ENCODE data around the gene VDR. TPM values are rescaled to one million over a fixed set of nuclear protein-coding genes. Genes with fewer than 3 reads are reported as not detected.

Gene VDR
- polyA plus RNA-seq, 3 donors: 3.7 to 4.3 (median 4.3) TPM

DNA sequence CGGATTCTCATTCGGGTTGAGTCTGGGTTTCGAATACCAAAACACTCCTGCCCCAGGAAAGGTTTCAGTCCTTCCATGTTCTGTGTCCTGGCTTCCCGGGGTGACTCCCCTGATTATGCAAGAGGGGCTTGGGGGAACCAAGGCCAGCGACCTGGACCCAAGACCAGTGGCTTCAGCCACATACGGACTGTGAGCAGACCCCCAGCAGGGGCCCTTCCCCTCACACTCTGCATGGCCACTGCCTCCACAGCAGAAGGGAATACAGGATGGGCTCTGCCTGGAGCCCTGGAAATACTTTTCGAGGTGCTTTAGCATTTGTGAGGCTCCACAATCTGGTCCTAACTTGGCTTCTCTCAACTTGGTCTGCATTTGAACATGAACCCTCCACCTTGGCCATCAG is 104.2 kb downstream of the VDR start:
- DNase-seq (ENCODE audit: low read depth in 3 of 3, low spot score in 2 of 3): no peak

DNA sequence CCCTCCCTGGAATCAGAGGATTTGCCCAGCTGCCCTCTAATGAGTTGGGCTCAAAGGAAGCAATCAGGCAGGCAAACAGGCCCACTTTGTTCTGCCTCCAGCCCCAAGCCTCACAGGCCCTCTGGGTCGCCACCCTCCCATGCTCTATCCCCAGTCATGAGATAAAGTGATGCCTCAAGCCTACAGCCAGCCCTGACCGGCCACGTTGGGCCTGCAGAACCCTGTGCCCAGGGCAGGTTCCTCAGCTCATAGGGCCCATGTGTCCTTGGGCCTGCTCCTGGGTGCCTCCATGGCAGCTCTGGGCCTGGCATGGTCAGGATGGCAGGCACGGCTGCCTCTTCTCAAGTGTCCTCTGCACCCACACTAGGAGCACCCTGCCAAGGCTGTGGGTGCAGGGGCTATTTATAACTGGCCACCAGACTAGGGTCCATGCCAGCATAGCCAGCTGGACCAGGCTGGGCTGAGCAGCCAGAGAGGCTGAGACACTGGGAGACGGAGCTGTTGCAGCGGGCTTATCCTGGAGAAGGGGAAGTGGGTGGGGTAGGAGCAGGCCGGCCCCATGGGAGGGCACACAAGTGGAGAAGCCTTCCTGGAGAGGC is 105.3 kb downstream of the VDR start:
- DNase-seq (ENCODE audit: low read depth in 3 of 3, low spot score in 2 of 3): no peak

DNA sequence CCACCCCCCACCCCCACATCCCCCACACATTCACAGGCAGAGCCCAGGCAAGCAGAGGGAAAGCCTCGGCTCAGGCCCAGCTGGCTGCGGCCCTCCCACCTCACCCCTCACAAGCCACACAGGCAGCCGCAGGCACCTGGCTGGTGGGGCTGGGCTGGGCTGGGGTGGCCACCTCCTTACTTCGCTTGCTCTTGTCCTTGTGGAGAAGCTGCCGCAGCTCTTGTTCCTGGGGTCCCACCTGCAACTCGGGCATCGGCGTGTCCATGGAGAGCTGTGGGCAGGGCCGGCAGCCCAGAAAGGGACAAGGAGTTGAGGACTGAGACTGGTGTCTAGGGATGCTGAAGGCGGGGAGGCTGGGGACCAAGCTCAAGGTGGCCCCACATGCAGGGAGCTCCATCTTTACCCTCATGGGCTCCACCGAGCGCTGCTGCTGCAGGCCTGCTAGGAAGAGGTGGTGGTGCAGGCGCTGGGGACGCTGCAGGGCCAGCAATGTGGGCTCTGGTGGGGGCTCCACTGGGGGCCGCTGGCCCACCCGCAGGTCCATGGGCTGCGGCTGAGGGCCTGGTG is 106.3 kb downstream of the VDR start:
- no peak for DNase-seq (ENCODE audit: low read depth in 3 of 3, low spot score in 2 of 3)

GRCh38 chr12:47797441-47797840 is 107.4 kb downstream of the VDR start:
- DNase-seq (ENCODE audit: low read depth in 3 of 3, low spot score in 2 of 3): no peak

DNA sequence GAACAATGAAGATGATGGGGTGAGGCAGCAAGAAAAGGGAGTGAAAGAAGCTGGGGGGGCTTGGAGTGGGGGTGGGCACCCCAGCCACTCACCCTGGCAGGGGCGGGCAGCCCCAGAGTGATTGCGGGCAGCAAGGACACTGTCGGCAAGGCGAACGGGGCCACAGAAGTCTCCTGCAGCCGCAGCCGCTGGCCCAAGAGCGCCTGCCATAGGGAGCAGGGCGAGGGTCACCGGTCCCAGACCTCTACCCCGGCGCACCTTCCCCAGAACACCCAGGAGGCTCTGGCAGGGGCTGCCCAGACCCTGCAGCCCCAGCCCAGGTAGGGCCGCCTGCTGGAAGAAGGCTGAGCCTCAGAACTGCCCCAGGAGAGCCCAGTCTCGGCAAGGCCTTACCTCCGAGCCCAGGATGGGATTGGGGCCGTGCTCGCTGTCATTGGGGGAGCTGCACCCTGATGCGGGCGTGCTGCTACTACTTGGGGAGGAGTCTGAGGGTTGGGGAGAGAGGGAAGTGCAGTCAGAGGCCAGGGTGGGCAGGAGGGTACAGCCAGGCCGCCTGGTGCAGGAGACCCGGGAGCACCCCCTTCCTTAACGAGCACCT is 108.9 kb downstream of the VDR start:
- no peak for DNase-seq (ENCODE audit: low read depth in 3 of 3, low spot score in 2 of 3)

DNA sequence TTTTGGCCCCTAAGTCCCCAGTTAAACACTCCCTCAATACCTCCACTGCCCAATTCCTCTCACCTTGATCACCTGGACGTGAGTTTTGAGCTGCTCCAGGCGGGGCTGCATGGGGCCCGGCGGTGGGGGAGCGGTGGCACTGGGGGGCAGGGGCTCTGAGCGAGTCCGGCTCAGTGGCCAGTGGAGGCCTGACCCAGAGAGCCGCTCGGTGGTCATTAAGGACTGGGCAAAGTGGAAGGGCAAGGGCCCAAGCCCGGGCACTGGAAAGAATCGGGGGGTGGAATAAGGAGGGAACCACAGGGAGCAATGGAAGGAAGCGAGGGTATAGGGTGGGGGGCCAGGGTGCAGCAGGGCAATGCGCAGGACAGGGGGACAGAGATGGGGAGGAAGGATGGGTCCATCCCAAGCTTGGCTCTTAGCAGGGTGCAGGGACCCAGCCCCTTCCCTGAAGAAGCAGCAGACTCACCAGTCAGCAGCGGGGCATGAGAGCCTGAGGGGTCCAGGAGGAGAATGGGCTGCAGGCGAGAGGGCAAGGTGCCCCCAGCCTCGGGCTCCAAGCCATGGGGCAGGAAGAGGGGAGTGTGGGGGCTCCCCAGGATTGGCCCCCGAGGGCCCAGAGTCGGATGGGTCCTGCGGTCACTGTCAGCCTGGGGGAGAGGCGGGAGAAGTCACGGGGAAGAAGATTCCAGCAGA is 109.5 kb downstream of the VDR start:
- no peak for DNase-seq (ENCODE audit: low read depth in 3 of 3, low spot score in 2 of 3)

DNA sequence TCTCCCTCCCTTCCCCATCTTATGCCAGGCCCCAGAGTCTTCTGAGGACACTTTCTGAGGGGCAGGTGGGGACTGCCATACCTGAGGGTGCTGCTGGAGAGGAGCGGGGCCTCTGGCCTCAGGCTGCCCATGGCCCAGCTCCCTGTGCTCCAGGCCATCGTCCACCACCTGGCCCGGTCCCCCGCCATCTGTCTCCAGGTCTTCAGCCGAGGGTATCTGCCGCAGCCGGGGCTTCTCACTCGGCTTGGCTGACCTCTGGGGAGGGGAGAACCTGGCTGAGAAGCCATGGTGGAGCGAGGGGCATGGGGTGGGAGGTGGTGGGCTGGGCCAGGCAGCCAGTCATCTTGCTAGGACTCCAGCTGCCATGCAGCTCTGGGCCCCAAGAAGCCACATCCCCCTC is 110.1 kb downstream of the VDR start:
- no peak for DNase-seq (ENCODE audit: low read depth in 3 of 3, low spot score in 2 of 3)

DNA sequence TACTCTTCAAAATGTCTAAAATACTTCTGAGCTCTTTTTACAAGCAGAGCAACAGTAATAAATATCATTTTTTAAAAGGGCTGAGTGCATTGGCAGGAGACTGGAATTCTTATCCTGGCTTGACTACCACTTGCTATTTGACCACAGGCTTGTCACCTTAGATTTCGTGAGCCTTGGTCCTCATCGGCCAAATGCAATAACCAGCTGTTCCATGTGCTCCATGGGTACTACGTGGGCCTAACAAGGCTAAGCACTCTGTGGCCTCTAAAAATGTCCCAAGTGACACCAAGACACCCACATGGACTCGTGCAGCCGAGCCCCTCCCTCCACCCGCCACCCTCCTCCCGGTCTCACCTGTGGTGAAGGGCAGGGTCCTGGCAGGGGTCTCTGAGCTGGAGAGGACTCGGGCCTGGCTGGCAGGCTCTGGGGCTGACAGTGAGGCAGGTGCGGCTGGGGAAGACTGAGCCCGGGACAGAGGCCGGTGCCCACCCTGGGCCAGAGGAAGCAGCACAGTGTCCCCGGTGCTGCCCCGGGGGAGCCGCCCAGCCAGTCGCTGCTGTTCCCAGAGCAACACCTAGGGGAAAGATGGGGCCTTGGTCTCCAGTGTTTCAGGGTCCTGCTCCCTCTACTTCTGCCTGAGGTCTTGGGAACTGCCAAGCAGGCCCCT is 111.6 kb downstream of the VDR start:
- no peak for DNase-seq (ENCODE audit: low read depth in 3 of 3, low spot score in 2 of 3)

- DNase-seq (ENCODE audit: low read depth in 3 of 3, low spot score in 2 of 3): no peak
Measured at GRCh38 chr12:47791874-47792273, 112.9 kb downstream of the VDR start.

Other genes with a start within 250 kb of the VDR start
- 10 to 100 TPM; 51.3 to 52.9 (median 51.3) TPM for gene RPAP3, start 199.0 kb downstream of the VDR start, polyA plus RNA-seq (ENCODE audit: insufficient read length in 3 of 3)
- under 1 TPM; 0.26 to 0.41 (median 0.31) TPM for gene ENDOU, start 179.5 kb downstream of the VDR start, polyA plus RNA-seq (ENCODE audit: insufficient read length in 3 of 3)
- 10 to 100 TPM; 48.0 to 61.0 (median 49.6) TPM for gene RAPGEF3, start 146.1 kb downstream of the VDR start, polyA plus RNA-seq (ENCODE audit: insufficient read length in 3 of 3)
- gene SLC48A1, start 131.8 kb downstream of the VDR start, polyA plus RNA-seq (ENCODE audit: insufficient read length in 3 of 3): 10 to 100 TPM; 50.6 to 54.1 (median 52.4) TPM
- 10 to 100 TPM; 60.6 to 70.3 (median 67.9) TPM for gene HDAC7, start 85.1 kb downstream of the VDR start, polyA plus RNA-seq (ENCODE audit: insufficient read length in 3 of 3)
- 100 to 1,000 TPM; 131 to 146 (median 136) TPM for gene TMEM106C, start 58.6 kb upstream of the VDR start, polyA plus RNA-seq (ENCODE audit: insufficient read length in 3 of 3)
- 10 to 100 TPM; 30.9 to 43.8 (median 34.9) TPM for gene COL2A1, start 99.5 kb upstream of the VDR start, polyA plus RNA-seq (ENCODE audit: insufficient read length in 3 of 3)
- gene SENP1, start 201.1 kb upstream of the VDR start, polyA plus RNA-seq (ENCODE audit: insufficient read length in 3 of 3): 10 to 100 TPM; 27.2 to 29.1 (median 27.7) TPM
- gene PFKM, start 214.4 kb upstream of the VDR start, polyA plus RNA-seq (ENCODE audit: insufficient read length in 3 of 3): 100 to 1,000 TPM; 106 to 114 (median 111) TPM

All from right renal cortex interstitium (tissue), 3 donors.